SK-N-MC (cell line): ENCODE results near the gene SH3PXD2A.

Experiments used
- EZH2 ChIP-seq: fragments of 200-600 bp; sonication (generic); IDR thresholded peaks from one replicate; pipeline ENCODE4 v1.6.1; 2017; ENCODE audit warnings: antibody characterized with exemption
- POLR2AphosphoS5 ChIP-seq: IDR thresholded peaks from 2 replicates; pipeline ENCODE4 v1.6.1; 2012; ENCODE audit warnings: mild to moderate bottlenecking, low read depth, low read length, borderline replicate concordance

DNA sequence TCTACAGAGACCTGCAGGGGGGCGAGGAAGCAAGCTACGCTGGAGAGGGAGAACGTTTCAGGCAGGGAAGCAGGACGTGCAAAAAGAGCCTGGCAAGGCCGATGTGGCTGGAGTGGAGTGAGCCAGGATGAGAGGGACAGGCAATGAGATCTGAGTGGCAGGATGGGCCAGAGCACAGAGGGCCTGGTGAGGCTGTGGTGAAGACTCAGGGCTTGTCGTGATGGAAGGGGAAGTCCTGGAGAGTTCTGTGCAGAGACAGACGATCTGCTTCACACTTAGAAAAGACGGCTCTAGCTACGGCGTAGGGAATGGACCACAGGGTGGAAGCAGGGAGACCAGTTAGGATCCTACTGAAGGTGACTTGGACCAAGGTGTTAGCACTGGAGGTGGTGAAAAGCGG lies 87.0 kb downstream of the SH3PXD2A start:
- TF ChIP-seq POLR2AphosphoS5 (no peak), EZH2 (no peak)
